AG10803 (cell line): Measurements from ENCODE around the gene ARAP3.
"Not testable (repeated sequence)": the region's sequence is repeated elsewhere in the genome, so short reads cannot be mapped to it uniquely, and the experiment has no call there.

Source experiments
- DNase-seq: peaks from one replicate; pipeline ENCODE4 v3.0.0; 2010; ENCODE audit warnings: low read depth
- H3K4me3 ChIP-seq: 2 replicates; pipeline ENCODE4 v1.5.1; 2011; ENCODE audit warnings: mild to moderate bottlenecking, low read length, control low read depth
- TF ChIP-seq, protein P1 (sequence below): conservative IDR thresholded peaks from 2 replicates; pipeline ENCODE4 v1.5.1; 2011; ENCODE audit warnings: mild to moderate bottlenecking, low read length, control low read depth, inconsistent platforms

Gene ARAP3

GRCh38 chr5:141681695-141682641 lies at the start of gene ARAP3:
Gene ARAP3, minus strand, starts transcription at chr5:141682230. Its CDS starts 1,744 bp downstream, at chr5:141680486.
- H3K4me3 ChIP-seq: peak within 1 kb of the TSS; percentile 59
- DNase-seq: peak; percentile 77
- TF ChIP-seq, protein P1, sequence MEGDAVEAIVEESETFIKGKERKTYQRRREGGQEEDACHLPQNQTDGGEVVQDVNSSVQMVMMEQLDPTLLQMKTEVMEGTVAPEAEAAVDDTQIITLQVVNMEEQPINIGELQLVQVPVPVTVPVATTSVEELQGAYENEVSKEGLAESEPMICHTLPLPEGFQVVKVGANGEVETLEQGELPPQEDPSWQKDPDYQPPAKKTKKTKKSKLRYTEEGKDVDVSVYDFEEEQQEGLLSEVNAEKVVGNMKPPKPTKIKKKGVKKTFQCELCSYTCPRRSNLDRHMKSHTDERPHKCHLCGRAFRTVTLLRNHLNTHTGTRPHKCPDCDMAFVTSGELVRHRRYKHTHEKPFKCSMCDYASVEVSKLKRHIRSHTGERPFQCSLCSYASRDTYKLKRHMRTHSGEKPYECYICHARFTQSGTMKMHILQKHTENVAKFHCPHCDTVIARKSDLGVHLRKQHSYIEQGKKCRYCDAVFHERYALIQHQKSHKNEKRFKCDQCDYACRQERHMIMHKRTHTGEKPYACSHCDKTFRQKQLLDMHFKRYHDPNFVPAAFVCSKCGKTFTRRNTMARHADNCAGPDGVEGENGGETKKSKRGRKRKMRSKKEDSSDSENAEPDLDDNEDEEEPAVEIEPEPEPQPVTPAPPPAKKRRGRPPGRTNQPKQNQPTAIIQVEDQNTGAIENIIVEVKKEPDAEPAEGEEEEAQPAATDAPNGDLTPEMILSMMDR: no peak

DNA sequence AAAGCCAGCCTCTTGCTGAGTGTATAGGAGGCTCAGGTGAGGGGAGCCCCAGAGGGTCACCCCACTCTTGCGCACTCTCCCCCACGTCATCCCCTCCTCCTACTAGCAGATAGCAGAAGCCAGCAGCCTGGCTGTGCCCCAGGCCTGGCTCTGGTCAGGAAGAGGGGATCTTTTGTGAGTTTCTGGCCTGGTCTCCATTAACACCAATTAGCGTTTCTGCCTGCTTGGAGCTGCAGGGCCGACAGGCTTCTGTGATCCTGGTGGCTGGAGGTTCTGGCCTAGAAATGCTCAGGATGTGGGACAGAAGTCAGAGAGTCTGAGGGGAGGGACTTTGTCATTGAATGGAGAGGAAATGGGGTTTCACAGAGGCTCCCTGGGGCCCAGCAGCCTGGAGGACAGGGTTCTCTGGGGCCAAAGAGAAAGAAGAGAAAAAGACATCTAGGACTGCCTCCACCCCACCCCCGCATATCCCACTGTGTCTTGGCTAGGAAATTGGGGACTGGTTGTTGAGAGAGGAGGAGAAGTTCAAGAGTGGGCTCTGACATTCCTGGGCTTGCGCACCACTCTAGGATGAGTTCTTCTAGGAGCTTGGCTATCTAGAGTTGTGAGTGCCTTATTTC lies 47.5 kb upstream of the ARAP3 start:
- no peak overlapping the region for H3K4me3 ChIP-seq
- TF ChIP-seq, protein P1: no peak
- DNase-seq: no peak

GRCh38 chr5:141725891-141726290 lies 43.9 kb upstream of the ARAP3 start:
- TF ChIP-seq, protein P1: no peak
- no peak overlapping the region for H3K4me3 ChIP-seq
- no peak for DNase-seq

GRCh38 chr5:141725174-141725573 lies 43.1 kb upstream of the ARAP3 start:
- not testable (repeated sequence) for H3K4me3 ChIP-seq, DNase-seq

GRCh38 chr5:141722266-141722665 lies 40.2 kb upstream of the ARAP3 start:
- H3K4me3 ChIP-seq: no peak overlapping the region
- DNase-seq: no peak
- TF ChIP-seq, protein P1: no peak

DNA sequence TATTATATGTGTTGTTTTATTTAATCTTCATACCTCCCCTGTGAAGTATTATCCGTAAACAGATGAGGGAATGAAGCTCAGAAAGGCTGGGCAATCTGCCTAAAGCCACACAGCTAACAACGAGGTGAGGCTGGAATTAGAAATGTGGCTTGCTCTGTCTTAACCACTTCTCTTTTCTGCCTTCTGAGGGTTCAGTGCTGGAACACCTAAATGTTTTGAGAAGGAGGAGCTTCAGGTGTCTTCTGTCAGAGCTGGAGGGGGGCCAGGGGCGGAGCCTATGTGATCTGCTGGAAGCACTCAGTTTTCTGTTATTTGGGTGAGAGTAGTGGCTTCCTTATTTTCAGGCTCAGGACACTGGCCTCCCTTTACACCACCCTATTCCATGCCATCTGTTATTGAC lies 35.0 kb upstream of the ARAP3 start:
- TF ChIP-seq, protein P1: no peak
- no peak for DNase-seq
- H3K4me3 ChIP-seq: no peak overlapping the region

DNA sequence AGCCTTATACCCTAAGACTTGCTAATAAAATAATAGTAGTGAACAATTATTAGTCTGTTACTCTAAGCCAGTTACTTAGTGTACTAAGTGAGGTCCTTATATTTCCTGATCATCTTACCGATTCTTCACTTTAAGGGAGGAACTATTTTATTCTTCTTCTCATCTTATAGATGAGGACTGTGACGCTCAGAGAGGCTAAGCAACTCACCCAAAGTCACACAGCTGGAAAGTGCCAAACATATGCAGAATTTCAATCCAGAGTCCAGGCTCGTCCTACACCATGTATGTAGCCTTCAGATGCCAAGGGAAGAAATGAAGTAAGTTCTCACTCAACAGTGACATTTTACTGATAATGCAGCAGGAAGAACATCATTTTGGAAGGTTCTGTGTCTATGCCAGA lies 34.4 kb upstream of the ARAP3 start:
- H3K4me3 ChIP-seq: no peak overlapping the region
- TF ChIP-seq, protein P1: no peak
- DNase-seq: no peak
